GM18873 (cell line): Measurements from ENCODE around the gene PON3.

Experiments
- ATAC-seq: cut with Tn5 transposase; IDR thresholded peaks from one replicate; pipeline ENCODE4 v1.9.1; 2021; ENCODE audit warnings: mild to moderate bottlenecking, moderate library complexity, moderate number of reproducible peaks; ENCODE audit not compliant: unreplicated experiment, low FRiP score

PON3 gene

DNA sequence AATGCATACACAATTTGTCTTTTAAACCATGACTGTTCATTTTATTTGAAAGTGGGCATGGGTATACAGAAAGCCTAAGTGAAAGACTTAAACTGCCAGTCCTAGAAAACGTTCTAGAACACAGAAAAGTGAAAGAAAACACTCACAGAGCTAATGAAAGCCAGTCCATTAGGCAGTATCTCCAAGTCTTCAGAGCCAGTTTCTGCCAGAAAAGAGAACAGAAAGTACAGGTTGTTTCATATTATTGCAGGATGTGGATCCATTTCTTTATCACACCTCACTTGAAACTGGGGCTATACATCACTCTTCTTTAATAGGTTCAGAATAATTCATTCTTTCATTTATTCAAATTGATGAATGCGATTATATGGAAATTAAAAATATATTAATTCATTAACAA lies 79.6 kb downstream of the PON3 start:
- ATAC-seq, result no peak

DNA sequence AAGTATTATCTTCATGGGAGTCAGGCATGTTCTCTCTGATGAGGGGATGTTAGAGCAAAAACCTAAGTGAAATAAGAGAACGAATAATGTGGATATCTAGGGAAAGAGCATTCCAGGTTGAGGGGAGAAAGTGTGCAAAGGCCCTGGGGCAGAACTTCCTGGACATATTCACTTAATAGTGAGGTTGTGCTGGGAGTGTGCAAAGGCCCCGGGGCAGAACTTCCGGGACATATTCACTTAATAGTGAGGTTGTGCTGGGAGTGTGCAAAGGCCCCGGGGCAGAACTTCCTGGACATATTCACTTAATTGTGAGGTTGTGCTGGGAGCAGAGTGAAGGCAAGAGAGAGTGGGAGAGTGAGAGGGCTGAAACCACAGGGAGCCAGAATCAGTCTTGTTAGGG lies 83.6 kb downstream of the PON3 start:
- no peak for ATAC-seq

DNA sequence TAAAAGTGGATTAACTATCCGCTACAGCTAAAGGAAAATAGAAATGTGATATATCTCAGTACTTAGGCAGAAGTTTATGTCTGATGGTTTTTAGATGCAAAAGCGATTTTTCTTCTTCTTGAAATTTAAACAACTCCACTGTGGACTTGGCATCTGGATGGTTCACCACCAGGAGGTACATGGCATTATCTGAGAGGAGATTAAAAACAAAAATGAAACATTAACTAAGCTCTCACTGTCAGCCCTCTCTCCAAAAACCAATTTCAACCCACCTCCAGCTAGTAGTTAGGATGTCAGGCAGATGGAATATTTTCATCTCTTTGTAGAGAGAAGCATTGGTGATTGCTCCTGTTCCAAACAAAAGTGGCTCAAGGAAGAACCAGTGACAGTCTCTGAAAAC lies 84.8 kb downstream of the PON3 start:
- no peak for ATAC-seq

- ATAC-seq, result no peak
Measured at GRCh38 chr7:95309951-95310350, 86.2 kb downstream of the PON3 start.
